ENCODE measurements around the gene IRAK1.
"Not testable (repeated sequence)": the region's sequence is repeated elsewhere in the genome, so short reads cannot be mapped to it uniquely, and the experiment has no call there.

Gene IRAK1

GRCh38 chrX:153994398-153994797 is 25.3 kb downstream of the IRAK1 start:
- DNase-seq (ENCODE audit: low spot score): not testable (repeated sequence)

DNA sequence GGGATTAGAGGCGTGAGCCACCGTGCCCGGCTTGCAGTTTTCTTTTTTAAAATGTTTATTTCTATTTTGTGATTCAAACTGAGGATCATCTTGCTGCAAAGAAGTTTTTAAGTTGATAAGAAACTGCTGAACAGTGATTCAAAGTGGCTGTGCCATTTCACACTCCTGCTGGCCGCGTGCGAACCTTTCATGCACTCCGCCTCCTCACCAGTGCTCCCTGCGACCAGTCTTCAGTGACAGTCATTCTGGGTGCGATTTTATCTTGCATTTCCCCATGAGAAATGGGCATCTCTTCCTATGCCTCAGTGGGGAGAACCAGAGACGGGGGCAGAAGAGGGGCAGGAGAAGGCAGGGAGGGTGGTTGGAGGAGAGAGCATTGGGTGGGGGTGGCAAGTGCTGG is 25.7 kb downstream of the IRAK1 start:
- no peak for DNase-seq (ENCODE audit: low spot score)

DNA sequence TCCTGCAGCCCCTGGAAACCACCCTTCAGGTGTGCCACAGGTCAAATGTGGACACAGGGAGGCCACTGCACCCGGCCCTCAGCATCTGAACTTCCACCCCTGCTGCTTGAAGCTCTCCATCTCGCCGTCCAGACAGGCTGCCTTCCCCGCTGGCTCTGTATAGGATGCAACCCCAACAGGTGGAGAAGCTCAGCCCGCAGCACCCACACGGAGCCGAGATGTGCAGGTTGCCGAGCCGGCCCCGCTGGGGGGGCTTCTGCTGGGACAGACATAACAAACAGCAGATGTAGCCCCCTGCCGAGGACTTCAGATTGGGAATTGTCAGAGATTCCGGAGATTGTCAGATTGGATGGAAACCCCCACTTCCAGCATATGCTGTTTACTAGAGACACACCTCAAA is 26.6 kb downstream of the IRAK1 start:
- DNase-seq (ENCODE audit: low spot score): no peak

DNA sequence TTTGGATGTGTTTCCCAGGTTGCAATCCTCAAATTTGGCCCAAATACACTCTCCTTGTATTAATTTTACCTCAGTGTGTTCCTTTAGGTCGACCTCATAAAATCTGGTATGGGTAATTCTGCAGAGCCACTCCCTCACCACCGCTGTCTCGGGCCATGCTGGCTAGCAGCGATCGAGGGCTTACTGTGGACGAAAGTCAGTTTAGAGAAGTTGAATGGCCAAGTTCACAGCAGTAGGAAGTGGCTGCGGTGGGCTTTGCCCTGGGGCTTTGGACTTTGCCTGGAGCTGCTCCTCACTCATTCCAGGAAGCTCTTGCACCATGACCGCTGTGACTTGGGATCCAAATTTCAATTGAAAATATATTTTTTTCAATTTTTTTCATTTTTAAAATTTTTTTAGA is 27.5 kb downstream of the IRAK1 start:
- DNase-seq (ENCODE audit: low spot score): no peak

DNA sequence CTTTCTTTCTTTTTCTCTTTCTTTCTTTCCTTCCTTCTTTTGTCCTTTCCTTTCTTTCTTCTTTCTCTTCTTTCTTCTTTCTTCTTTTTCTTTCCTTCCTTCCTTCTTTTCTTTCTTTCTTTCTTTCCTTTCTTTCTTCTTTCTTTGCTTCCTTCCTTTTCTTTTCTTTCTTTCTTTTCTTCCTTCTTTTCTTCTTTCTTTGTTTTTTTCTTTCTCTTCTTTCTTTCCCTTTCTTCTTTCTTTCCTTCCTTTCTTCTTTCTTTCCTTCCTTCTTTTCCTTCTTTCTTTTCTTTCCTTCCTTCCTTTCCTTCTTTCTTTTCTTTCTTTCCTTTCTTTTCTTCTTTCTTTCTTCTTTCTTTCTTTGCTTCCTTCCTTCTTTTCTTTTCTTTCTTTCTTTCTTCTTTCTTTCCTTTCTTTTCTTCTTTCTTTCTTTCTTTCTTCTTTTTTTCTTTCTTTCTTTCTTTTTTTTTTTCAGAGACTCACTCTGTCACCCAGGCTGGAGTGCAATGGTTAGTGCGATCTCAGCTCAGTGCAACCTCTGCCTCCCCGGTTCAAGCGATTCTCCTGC is 28.6 kb downstream of the IRAK1 start:
- no peak for DNase-seq (ENCODE audit: low spot score)

DNA sequence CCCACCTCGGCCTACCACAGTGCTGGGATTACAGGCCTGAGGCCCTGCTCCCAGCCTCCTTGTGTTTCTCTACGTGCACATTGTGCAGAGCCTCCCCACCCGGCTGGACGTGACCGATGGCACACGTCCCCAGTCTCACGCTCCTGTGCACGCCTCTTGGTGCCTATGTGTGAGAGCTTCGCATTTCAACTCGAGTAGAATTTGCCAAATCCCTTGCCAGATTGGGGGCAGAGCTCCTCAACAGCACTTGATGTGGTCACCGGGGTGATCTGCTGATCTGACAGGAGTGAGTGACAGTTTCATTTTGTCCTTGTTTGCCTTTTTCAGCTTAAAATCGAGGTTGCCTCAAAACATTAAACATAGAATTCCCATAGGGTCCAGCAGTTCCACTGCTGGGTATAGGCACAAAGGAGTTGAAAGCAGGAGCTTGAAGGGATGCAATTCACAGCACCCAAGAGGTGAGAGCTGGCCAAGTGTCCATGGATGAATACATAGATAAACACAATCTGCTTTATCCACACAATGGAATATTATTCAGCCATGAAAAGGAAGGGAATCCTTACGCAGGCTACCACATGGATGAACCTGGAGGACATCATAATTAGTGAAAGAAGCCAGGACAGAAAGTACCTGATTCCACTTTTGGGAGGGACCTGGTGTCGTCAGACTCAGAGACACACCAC is 29.6 kb downstream of the IRAK1 start:
- no peak for DNase-seq (ENCODE audit: low spot score)

DNA sequence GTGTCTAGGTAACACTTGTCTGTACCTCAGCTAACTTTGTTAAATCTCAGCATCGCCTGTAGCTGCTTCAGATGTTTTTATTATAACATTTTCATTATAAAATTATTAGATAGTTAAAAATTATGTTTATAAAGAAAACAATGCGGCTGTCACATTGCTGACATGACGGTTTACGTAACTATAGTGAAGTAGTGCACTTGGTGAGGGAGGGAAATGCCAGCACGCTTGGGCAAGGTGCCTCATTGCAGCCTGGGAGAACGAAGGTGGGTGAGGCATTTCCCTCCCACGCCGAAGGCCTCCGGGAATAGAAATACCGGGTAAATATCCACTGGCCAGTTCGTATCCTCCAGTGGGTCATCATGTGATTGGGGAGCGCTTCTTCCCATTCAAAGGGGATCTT is 31.2 kb downstream of the IRAK1 start:
- DNase-seq (ENCODE audit: low spot score): no peak

DNA sequence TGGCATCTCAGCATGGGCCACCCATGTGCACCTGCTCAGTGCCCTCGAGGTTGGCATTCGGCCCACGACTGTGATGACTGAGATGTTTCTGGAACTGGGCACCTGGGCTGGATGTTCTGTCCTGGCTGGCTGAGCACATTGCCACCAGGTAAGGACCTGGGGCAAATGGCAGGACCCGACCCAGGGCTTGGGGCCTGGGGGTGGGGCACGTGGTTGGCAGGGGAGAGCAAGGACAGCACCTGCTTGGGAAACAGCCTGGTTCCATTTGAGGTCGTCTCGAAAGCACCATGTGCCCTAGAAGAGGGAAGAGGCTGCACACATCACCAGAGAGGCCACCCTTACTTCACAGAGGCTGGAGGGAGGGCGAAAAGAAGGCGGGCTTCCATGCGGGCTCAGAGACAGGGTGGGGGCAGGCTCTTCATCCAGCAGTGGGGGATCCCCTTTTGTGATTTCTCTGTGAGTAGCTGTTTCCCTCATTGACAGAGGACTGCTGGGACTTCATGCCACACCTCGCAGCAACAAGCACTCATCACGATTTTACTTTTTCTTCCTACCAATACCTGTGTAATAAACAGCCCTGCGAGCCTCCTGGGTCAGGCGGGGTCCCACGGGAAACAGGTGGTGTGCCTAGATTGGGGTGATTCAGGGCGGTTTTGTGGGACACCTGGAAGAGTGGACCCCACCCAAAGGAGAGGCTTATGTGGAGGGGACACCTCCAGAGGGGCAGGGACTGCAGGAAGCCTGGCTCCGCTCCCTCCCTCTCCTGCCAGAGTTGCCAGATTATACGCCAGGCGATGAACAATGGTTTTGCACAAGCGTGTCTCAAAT is 35.1 kb downstream of the IRAK1 start:
- DNase-seq (ENCODE audit: low spot score): no peak

DNA sequence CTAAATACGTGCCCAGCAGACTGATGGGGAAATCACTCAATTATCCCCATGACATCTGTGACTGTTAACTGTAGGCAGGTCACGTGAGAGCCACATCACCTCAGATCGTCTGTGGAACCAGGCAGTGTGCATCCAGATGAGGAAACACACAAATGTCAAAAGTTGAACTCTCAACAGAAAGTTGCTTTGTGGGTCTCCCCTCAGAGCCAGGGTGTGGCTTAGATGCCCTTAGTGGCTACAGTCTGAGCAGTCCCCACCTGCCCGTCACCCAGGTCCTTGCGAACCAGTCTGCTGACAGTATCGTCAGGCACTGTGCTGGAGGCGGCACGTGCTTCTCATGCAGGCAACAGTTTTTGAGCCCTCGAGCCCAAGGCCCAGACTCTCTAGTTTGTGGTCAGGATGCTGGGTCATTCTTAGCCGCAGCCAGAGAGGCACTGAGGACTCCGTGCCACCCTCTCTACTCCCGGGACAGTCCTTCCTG is 36.3 kb downstream of the IRAK1 start:
- no peak for DNase-seq (ENCODE audit: low spot score)

- peak; percentile 38 for DNase-seq (ENCODE audit: low spot score)
Measured at GRCh38 chrX:153981771-153982533, 37.8 kb downstream of the IRAK1 start.

DNA sequence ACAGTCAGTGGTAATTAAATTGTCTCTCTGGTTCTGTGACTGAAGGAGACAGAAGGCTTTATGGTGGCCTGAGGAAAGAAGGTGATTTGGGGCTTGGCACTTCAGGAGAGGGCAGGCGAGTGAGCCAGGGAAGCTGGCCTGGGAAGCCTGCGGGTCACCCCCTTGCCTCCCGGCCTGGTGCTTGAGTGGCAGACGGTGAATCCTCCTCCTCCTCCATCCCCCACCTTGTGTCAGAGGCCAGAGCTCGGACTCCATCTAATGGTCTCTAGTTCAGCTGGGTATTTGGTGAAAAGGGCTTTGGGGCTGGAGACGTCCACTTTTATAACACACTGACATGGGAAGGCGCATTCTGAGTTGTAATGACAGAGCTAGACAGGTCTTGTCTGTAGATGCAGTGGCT is 38.5 kb downstream of the IRAK1 start:
- DNase-seq (ENCODE audit: low spot score): no peak

DNA sequence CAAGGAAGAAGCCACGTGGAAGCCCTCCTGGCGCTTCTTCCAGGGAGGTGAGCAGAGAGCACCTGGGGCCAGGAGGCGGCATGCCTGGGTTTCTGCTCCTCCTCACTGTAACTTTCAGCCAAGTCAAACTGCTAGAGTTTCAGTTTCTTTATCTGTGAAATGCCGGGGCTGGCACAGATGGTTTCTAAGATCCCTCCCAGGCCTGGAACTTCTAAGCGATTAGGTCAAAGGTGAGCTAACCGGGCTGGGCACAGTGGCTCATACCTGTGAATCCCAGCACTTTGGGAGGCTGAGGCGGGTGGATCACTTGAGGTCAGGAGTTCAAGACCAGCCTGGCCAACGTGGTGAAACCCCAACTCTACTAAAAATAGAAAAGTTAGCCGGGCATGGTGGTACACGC is 39.3 kb downstream of the IRAK1 start:
- not testable (repeated sequence) for DNase-seq (ENCODE audit: low spot score)

GRCh38 chrX:153974726-153975286 is 44.9 kb downstream of the IRAK1 start:
- no peak for DNase-seq (ENCODE audit: low spot score)

- DNase-seq (ENCODE audit: low spot score): no peak
Measured at GRCh38 chrX:153974003-153974725, 45.5 kb downstream of the IRAK1 start.

DNA sequence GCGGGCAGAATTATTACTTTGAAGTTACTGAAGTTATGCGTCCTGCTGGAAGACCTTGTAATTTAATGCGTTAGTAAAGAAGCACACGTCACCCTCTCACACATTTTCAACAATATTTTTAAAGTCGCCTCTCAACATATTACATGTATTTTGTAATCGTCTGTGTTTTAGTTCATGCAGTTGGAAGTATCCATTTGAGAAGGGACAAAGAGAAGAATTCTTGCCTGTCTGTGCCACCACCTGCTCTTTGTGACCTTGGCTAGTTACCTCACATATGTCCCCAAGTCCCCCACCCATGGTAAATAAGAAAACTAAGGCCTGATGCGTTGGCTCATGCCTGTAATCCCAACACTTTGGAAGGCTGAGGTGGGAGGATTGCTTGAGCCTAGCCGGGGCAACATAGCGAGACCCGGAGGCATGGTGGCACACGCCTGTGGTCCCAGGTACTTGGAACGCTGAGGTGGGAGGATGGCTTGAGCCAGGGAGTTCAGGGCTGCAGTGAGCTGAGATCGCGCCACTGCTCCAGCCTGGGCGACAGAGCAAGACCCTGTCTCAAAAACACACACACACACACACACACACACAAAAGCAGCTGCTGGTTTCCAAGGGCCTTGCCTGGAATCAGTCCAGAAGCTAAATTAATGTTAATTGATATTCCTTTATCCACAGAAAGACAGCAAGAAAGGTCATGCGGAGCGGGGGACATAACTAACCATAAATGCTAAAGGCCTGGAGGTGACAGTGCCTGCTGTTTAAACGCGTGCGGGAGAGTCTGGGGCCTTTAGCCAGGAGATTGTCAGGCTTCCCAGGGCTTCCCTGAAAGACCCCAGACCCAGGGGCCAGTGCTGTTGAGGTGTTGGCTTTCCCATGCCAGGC is 46.3 kb downstream of the IRAK1 start:
- DNase-seq (ENCODE audit: low spot score): peak; percentile 22

GRCh38 chrX:153972368-153973126 is 47.2 kb downstream of the IRAK1 start, which contains the start of gene TMEM187:
TSS of gene TMEM187 (plus strand) at chrX:153972754. CDS start at chrX:153982063, 9,309 bp downstream.
- peak; percentile 76 for DNase-seq (ENCODE audit: low spot score)

- peak; percentile 83 for DNase-seq (ENCODE audit: low spot score)
Measured at GRCh38 chrX:153971450-153972367, 48.0 kb downstream of the IRAK1 start, which contains the start of gene HCFC1. TSS of gene HCFC1 (minus strand) at chrX:153971818. CDS start at chrX:153970840, 978 bp downstream.

DNA sequence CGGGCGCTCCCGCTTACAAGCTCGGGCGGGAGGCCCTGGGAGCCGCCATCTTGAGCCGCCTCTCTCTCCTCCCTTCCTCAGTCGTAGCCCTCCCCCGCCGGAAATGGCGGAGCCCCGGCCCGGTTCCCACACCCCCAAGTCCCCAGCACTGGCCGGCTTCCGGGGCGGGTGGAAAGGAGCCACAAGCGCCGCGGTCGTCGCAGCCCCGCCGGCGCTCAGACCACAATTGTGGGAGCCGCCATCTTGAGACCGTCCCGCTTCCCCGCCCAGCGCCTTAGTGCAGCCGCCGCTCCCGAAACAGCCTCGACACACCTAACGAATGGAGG is 48.6 kb downstream of the IRAK1 start:
- DNase-seq (ENCODE audit: low spot score): peak; percentile 83
